ENCODE results near the gene CTSZ. TPM values are rescaled to one million over a fixed set of nuclear protein-coding genes. Genes with fewer than 3 reads are reported as not detected.

The CTSZ gene
- total RNA-seq, 1 donor from 2014 or later, result 17.2 TPM

GRCh38 chr20:59032023-59032712, 25.1 kb upstream of the CTSZ start, which contains the start of gene ATP5F1E:
Gene ATP5F1E (minus strand): TSS chr20:59032335. CDS start chr20:59032251, 84 bp downstream.
- peak; percentile 99 for DNase-seq (ENCODE audit: extremely low spot score, unreplicated experiment)
- Mint-ChIP-seq H3K27ac (ENCODE audit: unreplicated experiment) (peak within 1 kb of the TSS; percentile 93), H3K9me3 (ENCODE audit: unreplicated experiment) (no peaks in the 10 kb centered on the region), H3K36me3 (ENCODE audit: unreplicated experiment) (peaks cover 47% of the 10 kb centered on the region), H3K4me1 (ENCODE audit: unreplicated experiment) (peaks cover 57% of the 10 kb centered on the region), H3K4me3 (ENCODE audit: unreplicated experiment) (peak within 1 kb of the TSS; percentile 94), H3K27me3 (ENCODE audit: unreplicated experiment) (no peaks in the 10 kb centered on the region)
- no peak for TF ChIP-seq CTCF (IDR thresholded peaks at IDR 0.05)

- no peaks in the 10 kb centered on the region for H3K9me3 Mint-ChIP-seq (ENCODE audit: unreplicated experiment)
- H3K27ac Mint-ChIP-seq (ENCODE audit: unreplicated experiment), result peak overlapping the region; percentile 93
- peaks cover 47% of the 10 kb centered on the region for H3K36me3 Mint-ChIP-seq (ENCODE audit: unreplicated experiment)
- no peak for DNase-seq (ENCODE audit: extremely low spot score, unreplicated experiment)
- H3K27me3 Mint-ChIP-seq (ENCODE audit: unreplicated experiment), result no peaks in the 10 kb centered on the region
- peaks cover 60% of the 10 kb centered on the region for H3K4me1 Mint-ChIP-seq (ENCODE audit: unreplicated experiment)
- H3K4me3 Mint-ChIP-seq (ENCODE audit: unreplicated experiment), result peak overlapping the region; percentile 94
- no peak for TF ChIP-seq CTCF (IDR thresholded peaks at IDR 0.05)
These were observed 24.5 kb upstream of the CTSZ start for GRCh38 chr20:59031564-59032022.

GRCh38 chr20:59030911-59031563, 24.0 kb upstream of the CTSZ start:
- no peak for TF ChIP-seq CTCF (IDR thresholded peaks at IDR 0.05)

GRCh38 chr20:59028812-59029211, 21.8 kb upstream of the CTSZ start:
- Mint-ChIP-seq H3K4me3 (ENCODE audit: unreplicated experiment) (peak overlapping the region; percentile 63), H3K9me3 (ENCODE audit: unreplicated experiment) (no peaks in the 10 kb centered on the region), H3K36me3 (ENCODE audit: unreplicated experiment) (peaks cover 44% of the 10 kb centered on the region), H3K4me1 (ENCODE audit: unreplicated experiment) (peaks cover 60% of the 10 kb centered on the region), H3K27me3 (ENCODE audit: unreplicated experiment) (no peaks in the 10 kb centered on the region), H3K27ac (ENCODE audit: unreplicated experiment) (peak overlapping the region; percentile 75)
- no peak for DNase-seq (ENCODE audit: extremely low spot score, unreplicated experiment)
- TF ChIP-seq CTCF (IDR thresholded peaks at IDR 0.05), result no peak

More at GRCh38 chr20:59030911-59031563, 24.0 kb upstream of the CTSZ start:
- Mint-ChIP-seq H3K9me3 (ENCODE audit: unreplicated experiment) (no peaks in the 10 kb centered on the region), H3K27ac (ENCODE audit: unreplicated experiment) (peak overlapping the region; percentile 93), H3K36me3 (ENCODE audit: unreplicated experiment) (peaks cover 45% of the 10 kb centered on the region), H3K4me3 (ENCODE audit: unreplicated experiment) (peak overlapping the region; percentile 94), H3K27me3 (ENCODE audit: unreplicated experiment) (no peaks in the 10 kb centered on the region), H3K4me1 (ENCODE audit: unreplicated experiment) (peaks cover 60% of the 10 kb centered on the region)
- DNase-seq (ENCODE audit: extremely low spot score, unreplicated experiment), result no peak

GRCh38 chr20:59027741-59028320, 20.8 kb upstream of the CTSZ start:
- no peak overlapping the region for H3K27ac Mint-ChIP-seq (ENCODE audit: unreplicated experiment)
- TF ChIP-seq CTCF (IDR thresholded peaks at IDR 0.05), result no peak
- H3K27me3 Mint-ChIP-seq (ENCODE audit: unreplicated experiment), result no peaks in the 10 kb centered on the region
- no peaks in the 10 kb centered on the region for H3K9me3 Mint-ChIP-seq (ENCODE audit: unreplicated experiment)
- no peak overlapping the region for H3K4me3 Mint-ChIP-seq (ENCODE audit: unreplicated experiment)
- peaks cover 52% of the 10 kb centered on the region for H3K4me1 Mint-ChIP-seq (ENCODE audit: unreplicated experiment)
- H3K36me3 Mint-ChIP-seq (ENCODE audit: unreplicated experiment), result peaks cover 52% of the 10 kb centered on the region
- no peak for DNase-seq (ENCODE audit: extremely low spot score, unreplicated experiment)
